Measurements from ENCODE around the gene RYR1. TPM values are rescaled to one million over a fixed set of nuclear protein-coding genes. Genes with fewer than 3 reads are reported as not detected.
"Not testable (repeated sequence)": the region's sequence is repeated elsewhere in the genome, so short reads cannot be mapped to it uniquely, and the experiment has no call there.

RYR1 gene
- total RNA-seq, 2 donors from 2014 or later = 0.84 to 3.3 TPM

DNA sequence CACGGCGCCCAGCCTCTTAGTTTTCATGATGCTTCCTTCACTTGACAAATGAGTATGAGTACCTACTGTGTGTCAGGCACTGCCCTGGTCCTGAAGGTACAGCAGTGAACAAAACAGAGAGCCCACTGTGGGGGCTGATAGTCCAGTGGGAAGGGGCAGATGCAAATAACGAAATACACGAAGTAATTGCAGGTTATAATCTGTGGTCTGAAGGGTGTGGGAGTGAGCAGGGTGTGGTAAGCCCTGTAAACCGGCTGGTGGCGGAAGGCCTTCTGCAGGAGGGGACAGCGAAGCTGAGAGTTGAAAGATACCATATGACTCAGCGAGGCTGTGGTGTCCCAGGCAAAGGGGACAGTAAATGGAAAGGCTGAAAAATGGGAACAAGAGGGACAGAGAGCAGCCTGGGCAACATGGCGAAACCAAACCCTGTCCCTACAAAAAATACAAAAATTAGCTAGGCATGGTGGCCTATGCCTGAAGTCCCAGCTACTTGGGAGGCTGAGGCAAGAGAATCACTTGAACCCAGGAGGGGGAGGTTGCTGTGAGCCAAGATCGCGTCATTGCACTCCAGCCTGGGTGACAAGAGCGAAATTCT lies 123.8 kb downstream of the RYR1 start:
- Mint-ChIP-seq H3K27me3 (ENCODE audit: insufficient read depth) (no peaks in the 10 kb centered on the region), H3K36me3 (ENCODE audit: low read depth) (no peaks in the 10 kb centered on the region), H3K4me1 (no peaks in the 10 kb centered on the region), H3K9me3 (no peaks in the 10 kb centered on the region), H3K4me3 (no peak overlapping the region), H3K27ac (no peak overlapping the region)
- WGBS, 2 experiments (ENCODE audit: insufficient coverage in 1 of 2, insufficient read length in 1 of 2) = 80 to 92% methylated on average over 10 to 12 of the region's 12 CpGs
- H3K9ac ChIP-seq (ENCODE audit: extremely low read depth, low read length, poor library complexity, severe bottlenecking) = no peak overlapping the region
- no peaks in the 10 kb centered on the region for H3K4me1 ChIP-seq (ENCODE audit: control insufficient read depth, insufficient read depth, low read length)
- no peaks in the 10 kb centered on the region for H3K27me3 ChIP-seq (ENCODE audit: control insufficient read depth, insufficient read depth, low read length, poor library complexity, severe bottlenecking)
- TF ChIP-seq, protein P1, sequence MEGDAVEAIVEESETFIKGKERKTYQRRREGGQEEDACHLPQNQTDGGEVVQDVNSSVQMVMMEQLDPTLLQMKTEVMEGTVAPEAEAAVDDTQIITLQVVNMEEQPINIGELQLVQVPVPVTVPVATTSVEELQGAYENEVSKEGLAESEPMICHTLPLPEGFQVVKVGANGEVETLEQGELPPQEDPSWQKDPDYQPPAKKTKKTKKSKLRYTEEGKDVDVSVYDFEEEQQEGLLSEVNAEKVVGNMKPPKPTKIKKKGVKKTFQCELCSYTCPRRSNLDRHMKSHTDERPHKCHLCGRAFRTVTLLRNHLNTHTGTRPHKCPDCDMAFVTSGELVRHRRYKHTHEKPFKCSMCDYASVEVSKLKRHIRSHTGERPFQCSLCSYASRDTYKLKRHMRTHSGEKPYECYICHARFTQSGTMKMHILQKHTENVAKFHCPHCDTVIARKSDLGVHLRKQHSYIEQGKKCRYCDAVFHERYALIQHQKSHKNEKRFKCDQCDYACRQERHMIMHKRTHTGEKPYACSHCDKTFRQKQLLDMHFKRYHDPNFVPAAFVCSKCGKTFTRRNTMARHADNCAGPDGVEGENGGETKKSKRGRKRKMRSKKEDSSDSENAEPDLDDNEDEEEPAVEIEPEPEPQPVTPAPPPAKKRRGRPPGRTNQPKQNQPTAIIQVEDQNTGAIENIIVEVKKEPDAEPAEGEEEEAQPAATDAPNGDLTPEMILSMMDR (conservative IDR thresholded peaks at IDR 0.05) = no peak
- no peak for DNase-seq
- no peaks in the 10 kb centered on the region for H3K36me3 ChIP-seq (ENCODE audit: control insufficient read depth, insufficient read depth, low read length)
- no peak overlapping the region for H3K4me3 ChIP-seq (ENCODE audit: low read length)
- H3K9me3 ChIP-seq (ENCODE audit: control insufficient read depth, low read length) = no peaks in the 10 kb centered on the region
- no peak overlapping the region for H3K27ac ChIP-seq (ENCODE audit: low read depth, low read length)

DNA sequence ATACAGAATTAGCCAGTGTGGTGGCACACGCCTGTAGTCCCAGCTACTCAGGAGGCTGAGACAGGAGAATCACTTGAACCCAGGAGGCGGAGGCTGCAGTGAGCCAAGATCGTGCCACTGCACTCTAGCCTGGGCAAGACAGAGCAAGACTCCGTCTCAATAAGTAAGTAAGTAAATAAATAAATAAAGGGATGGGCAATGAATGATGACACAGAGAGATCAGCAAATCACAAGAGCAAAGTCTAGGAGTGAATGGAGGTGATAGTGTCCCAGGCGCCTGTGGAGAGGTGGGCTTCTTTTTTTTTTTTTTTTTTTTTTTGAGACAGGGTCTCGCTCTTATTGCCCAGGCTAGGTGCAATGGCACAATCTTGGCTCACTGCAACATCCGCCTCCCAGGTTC lies 125.4 kb downstream of the RYR1 start:
- not testable (repeated sequence) for H3K9me3 ChIP-seq (ENCODE audit: control insufficient read depth, low read length); H3K27me3 ChIP-seq (ENCODE audit: control insufficient read depth, insufficient read depth, low read length, poor library complexity, severe bottlenecking); H3K27me3 Mint-ChIP-seq (ENCODE audit: insufficient read depth); H3K9me3 Mint-ChIP-seq; H3K4me1 Mint-ChIP-seq; H3K36me3 Mint-ChIP-seq (ENCODE audit: low read depth); H3K9ac ChIP-seq (ENCODE audit: extremely low read depth, low read length, poor library complexity, severe bottlenecking); H3K4me3 Mint-ChIP-seq; H3K4me1 ChIP-seq (ENCODE audit: control insufficient read depth, insufficient read depth, low read length); H3K27ac Mint-ChIP-seq; DNase-seq; H3K27ac ChIP-seq (ENCODE audit: low read depth, low read length); H3K4me3 ChIP-seq (ENCODE audit: low read length); H3K36me3 ChIP-seq (ENCODE audit: control insufficient read depth, insufficient read depth, low read length)
- 88 to 95% methylated on average over 1 to 7 of the region's 7 CpGs for WGBS, 2 experiments (ENCODE audit: insufficient coverage in 1 of 2, insufficient read length in 1 of 2)

DNA sequence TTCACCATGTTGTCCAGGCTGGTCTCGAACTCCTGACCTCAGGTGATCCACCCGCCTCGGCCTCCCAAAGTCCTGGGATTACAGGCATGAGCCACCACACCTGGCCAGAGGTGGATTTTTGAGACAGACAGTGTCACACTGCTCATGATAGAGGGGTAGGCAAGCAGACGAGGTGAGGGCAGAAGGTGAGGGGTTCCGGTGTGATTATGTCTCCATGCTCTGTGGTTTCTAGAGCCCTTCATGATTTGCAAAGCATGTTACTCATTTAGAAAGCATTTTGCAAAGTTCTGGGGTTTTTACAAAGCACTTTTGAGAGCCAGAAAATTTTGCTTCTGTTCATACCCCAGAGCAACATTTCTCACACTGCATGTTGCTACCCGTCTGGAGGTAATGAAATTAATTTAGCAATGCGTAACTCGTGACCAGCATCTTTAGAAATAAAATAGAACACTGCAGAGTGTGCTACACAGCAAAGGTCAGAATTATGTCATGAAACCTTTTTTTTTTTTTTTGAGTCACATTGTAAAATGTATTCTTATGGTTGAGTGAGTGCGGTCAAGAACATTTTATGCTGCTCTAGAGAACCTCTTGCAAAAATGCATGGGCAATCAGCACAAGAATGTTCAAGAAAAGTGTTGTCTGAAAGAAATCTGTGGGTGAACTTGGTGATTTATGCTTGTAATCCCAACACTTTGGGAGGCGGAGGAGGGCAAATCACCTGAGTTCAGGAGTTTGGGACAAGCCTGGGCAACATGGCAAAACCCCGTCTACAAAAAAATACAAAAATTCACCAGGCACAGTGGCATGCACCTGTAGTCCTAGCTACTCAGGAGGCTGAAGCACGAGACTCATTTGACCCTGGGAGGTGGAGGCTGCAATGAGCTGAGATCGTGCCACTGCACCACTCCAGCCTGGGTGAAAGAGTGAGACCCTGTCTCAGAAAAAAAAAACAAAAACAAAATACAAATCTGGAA lies 126.2 kb downstream of the RYR1 start:
- no peaks in the 10 kb centered on the region for H3K36me3 Mint-ChIP-seq (ENCODE audit: low read depth)
- H3K9me3 Mint-ChIP-seq = no peaks in the 10 kb centered on the region
- no peak overlapping the region for H3K4me3 ChIP-seq (ENCODE audit: low read length)
- peaks cover 7% of the 10 kb centered on the region for H3K27me3 ChIP-seq (ENCODE audit: control insufficient read depth, insufficient read depth, low read length, poor library complexity, severe bottlenecking)
- no peaks in the 10 kb centered on the region for H3K36me3 ChIP-seq (ENCODE audit: control insufficient read depth, insufficient read depth, low read length)
- TF ChIP-seq, protein P1 (conservative IDR thresholded peaks at IDR 0.05) = no peak
- no peaks in the 10 kb centered on the region for H3K9me3 ChIP-seq (ENCODE audit: control insufficient read depth, low read length)
- H3K9ac ChIP-seq (ENCODE audit: extremely low read depth, low read length, poor library complexity, severe bottlenecking) = no peak overlapping the region
- no peak overlapping the region for H3K27ac Mint-ChIP-seq
- H3K4me1 Mint-ChIP-seq = no peaks in the 10 kb centered on the region
- no peak for DNase-seq
- no peak overlapping the region for H3K27ac ChIP-seq (ENCODE audit: low read depth, low read length)
- peaks cover 9% of the 10 kb centered on the region for H3K27me3 Mint-ChIP-seq (ENCODE audit: insufficient read depth)
- WGBS, 2 experiments (ENCODE audit: insufficient coverage in 1 of 2, insufficient read length in 1 of 2) = 91 to 93% methylated on average over 12 to 13 of the region's 13 CpGs
- no peaks in the 10 kb centered on the region for H3K4me1 ChIP-seq (ENCODE audit: control insufficient read depth, insufficient read depth, low read length)
- H3K4me3 Mint-ChIP-seq = no peak overlapping the region
